CD4-positive, alpha-beta T cell treated with Interleukin-15 for 4 hours (primary cell): ENCODE data around the gene DRD4.
"Not testable (repeated sequence)": the region's sequence is repeated elsewhere in the genome, so short reads cannot be mapped to it uniquely, and the experiment has no call there.

Experiments used
- DNase-seq: peaks from one replicate; pipeline ENCODE4 v3.0.0-alpha.2; 2020; ENCODE audit warnings: low spot score

Gene DRD4

DNA sequence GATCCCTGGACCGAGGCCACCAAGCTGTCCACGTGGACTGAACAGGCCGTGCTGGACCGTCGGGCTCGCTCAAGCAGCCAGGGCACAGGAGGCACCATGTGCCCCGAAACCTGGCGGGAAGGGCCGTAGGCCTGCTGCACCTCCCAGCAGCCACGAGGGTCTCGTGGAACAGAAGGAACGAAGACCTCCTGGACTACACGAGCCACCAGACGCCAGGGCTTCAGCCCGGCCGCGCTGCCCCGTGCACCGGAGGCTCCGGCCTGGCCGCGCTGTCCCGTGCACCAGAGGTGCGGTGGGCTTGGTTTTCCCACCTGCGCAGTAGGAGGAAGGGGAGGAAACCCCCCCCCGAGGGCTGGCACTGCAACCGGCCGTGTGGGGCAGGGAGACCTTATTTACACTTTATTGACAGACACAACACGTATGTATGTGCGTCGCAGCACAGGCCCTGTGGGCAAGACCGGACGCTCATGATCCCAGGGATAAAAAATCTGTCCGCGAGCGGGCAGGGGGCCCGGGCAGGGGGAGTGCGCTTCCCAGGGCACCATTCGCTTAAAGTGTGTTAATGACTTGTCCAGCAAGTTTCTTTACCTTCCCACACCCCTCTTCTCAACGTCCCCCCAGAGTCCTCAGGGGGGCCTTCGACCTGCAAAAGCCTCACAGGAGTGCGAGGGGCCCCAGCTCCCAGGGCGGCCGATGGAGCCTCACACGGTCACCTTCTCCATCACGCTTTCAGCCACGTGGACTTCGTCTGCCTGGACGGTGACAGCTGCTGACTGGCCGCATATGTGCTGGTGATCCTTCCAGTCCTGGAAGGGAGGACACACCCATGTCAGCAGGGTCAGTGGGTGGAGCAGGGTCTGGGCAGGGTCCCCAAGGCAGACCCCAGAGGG is 7.0 kb downstream of the DRD4 start:
- no peak for DNase-seq

DNA sequence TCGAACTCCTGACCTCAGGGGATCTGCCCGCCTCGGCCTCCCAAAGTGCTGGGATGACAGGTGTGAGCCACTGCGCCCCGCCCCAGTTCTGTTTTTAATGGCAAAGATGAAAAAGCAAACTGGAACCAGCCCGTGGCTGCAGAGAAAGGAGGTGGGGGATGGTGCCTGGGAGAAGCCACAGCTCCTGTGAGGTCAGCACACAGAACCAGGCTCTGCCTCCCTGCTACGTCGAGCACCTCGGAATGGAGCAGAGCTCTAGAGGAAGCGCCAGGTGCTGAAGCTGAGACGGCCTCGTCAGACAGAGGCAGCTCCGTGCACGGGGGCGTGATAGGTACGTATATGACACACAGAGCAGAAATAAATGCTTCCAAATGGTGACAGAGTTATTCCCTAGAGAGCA is 8.5 kb downstream of the DRD4 start:
- no peak for DNase-seq

DNA sequence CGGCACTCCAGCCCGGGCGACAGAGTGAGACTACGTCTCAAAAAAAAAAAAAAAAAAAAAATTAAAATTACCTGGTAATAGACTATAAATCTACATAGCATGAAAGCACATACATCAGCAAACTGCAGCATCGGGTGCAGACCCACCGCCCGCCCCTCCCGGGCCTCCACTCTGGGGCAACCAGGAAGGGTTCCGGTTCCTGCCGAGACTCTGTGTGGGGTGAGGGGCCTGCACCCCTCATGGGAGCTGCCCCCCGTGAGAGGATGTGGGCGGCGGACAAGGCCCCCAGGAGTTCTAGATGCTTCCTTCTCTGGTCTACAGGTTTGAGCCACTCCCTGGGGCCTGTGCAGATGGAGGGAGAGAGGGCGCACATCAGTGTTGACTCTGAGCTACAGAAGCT is 9.1 kb downstream of the DRD4 start:
- no peak for DNase-seq

DNA sequence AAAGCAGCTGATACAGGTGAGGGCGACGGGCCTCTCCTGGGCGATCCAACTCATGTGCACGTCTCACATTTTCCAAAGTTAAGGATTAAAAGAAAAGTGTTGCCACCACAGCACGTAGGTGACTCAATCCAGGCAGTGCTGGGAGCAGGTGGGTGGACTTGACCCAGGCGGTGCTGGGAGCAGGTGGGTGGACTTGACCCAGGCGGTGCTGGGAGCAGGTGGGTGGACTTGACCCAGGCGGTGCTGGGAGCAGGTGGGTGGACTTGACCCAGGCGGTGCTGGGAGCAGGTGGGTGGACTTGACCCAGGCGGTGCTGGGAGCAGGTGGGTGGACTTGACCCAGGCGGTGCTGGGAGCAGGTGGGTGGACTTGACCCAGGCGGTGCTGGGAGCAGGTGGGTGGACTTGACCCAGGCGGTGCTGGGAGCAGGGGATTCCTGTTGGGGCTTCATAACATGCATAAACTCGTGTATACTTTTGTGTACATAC is 10.6 kb downstream of the DRD4 start:
- not testable (repeated sequence) for DNase-seq

DNA sequence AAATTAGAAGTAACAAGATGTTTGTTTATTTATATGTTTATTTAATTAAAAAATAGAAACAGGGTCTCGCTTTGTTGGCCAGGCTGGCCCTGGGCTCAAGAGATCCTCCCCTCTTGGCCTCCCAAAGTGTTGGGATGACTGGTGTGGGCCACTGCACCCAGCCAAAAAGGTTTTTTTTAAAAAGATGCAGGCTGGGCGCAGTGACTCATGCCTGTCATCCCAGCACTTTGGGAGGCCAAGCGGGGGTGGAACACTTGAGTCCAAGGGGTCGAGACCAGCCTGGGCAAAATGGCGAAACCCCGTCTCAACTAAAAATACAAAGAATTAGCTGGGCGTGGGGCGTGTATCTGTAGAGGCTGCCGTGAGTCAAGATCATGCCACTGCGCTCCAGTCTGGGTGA is 13.4 kb downstream of the DRD4 start:
- DNase-seq: no peak

DNA sequence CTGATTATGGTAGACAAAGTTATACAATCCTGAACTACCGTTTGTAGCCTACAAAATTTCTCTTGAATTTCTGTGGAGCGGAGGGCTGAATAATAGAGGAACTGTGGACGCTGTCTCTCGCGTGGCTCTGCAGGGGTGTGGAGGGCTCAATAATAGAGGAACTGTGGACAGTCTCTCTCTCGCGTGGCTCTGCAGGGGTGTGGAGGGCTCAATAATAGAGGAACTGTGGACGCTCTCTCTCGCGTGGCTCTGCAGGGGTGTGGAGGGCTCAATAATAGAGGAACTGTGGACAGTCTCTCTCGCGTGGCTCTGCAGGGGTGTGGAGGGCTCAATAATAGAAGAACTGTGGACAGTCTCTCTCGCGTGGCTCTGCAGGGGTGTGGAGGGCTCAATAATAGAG is 16.1 kb downstream of the DRD4 start:
- not testable (repeated sequence) for DNase-seq

DNA sequence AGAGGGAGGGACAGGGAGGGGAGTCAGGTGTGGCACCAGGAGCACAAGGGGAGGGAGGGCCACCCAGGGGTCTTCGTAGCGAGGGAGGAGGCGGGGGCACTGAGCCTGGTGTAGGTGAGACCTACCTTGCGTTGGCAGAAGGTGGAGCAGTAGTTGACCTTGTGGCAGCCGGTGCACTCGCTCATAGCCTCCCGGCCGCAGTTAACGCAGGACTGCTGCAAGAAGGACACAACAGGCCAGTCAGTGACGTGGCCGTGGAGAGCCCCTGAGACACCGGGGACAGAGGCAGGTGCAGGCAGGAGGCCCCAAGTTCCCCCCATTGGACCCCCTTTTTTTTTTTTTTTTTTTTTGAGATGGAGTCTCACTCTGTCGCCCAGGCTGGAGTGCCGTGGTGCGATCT is 16.8 kb downstream of the DRD4 start:
- DNase-seq: no peak

DNA sequence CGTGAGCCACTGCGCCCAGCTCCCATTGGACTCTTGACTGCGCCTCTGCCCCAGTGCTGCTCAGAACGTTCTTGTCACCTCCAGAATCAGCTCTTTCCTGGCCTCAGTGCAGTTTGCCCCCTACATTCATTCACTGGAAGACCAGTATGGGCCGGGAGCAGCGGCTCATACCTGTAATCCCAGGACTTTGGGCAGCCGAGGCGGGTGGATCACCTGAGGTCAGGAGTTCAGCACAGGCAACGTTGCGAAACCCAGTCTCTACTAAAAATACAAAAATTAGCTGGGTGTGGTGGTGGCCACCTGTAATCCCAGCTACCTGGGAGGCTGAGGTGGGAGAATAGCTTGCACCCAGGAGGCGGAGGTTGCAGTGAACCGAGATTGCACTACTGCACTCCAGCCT is 17.4 kb downstream of the DRD4 start:
- not testable (repeated sequence) for DNase-seq

DNA sequence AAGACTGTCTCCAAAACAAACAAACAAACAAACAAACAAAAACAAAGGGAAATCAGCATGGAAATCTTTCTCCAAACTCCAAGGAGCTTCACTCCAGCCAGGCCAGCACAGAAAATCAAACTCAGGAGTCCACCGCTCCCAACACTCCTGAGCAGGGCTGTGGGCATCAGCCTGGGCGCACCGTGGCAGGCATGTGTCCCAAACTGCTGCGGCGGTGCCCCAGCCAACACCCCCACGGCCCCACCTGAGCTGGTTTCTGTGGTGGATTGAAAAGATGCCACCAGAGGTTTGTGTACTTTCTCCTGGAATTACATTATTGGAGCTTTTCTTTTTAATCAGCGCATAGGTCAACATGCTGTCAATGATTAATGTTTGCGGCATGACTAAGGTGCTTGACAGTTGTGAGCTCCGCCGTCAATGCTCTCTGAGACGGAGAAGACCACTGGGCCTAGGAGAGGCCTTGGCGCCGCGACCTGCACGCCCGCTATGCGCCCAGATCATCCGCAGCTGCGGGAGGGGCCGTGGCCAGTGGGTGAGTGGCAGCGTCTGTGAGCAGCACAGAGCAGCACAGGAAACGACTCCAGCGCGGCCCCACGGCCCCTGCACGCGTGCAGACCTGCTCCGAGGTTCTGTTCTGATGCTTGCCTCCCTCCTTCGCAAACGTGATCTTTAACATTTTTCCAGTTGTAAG is 18.1 kb downstream of the DRD4 start:
- DNase-seq: no peak

DNA sequence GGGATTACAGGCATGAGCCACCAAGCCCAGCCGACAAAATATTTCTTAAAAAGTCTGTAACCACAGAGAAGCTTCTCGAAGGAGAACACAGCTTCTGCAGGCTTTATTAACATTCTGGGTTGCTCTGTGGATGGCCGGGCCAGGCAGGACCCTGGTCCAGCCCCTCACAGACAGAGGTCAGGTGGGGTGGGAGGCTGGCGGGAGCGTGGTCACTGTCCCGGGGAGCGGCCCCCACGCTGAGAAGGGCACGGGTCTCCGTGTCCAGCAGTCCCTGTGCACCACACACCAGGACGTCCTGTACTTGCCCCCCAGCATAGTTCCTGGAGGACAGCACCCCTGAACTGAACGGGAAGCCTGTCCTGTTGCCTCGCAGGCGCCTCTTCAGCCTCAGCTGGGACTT is 19.4 kb downstream of the DRD4 start:
- no peak for DNase-seq

DNA sequence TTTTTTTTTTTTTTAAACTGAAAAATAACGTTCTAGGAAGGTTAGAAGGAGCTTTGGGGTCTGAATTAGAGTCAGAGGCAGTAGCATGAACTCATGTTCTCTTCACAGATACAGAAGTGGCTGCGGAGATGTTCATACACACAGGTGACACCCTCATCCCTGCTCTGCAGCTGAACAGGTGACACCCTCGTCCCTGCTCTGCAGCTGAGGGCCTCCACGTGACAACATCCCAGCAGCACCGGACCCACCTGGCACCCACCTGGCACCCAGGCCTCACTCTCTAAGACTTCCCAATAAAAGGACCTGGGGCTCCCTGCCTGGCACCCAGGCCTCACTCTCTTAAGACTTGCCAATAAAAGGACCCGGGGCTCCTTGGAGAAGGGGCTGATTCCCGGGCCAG is 19.8 kb downstream of the DRD4 start:
- DNase-seq: no peak

DNA sequence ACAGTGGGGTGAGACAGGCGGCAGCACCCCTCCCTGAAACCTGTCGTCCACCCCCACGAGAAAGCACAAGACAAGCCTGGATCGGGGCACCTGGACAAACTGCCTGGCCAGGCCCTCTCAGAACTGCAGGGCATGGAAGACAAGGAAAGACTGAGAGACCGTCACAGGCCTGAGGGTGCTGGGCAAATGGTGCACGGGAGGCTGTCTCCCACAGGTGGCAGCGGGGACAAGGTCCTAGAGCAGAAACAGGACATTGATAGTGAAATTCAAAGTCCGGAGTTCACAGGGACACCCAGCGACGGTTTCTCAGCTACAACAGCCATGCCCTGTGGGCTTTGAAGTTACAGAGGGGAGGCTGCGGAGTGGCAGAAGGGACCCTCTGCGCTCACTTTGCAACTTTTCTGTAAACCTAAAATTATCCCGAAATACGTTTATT is 20.6 kb downstream of the DRD4 start:
- no peak for DNase-seq

DNA sequence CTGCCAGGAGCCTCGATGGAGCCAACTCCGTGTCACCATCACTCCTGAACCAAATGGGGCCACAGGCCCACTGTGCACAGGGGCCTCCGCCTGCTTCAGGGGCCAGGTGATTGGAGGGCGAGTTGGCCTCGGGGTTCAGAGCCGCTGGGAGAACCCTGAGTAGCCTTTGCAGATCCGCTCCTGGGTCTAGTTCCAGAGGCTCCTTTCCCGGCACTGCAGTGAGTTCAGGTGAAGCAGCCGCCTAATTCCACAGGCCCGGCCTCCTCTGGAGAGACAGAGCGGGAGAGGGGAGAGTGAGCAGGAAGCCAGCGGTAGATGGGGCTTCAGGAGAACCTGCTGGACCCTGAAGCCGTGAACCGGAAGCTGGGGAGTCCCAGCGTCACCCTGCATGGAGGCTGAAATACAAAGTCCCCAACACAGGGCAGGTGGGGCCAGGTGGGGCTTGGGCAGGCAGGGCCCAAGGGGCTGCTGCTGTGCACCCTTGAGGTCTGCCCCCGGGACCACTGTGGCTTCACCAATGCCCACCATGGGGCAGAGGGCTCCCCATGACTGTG is 22.5 kb downstream of the DRD4 start:
- no peak for DNase-seq

DNA sequence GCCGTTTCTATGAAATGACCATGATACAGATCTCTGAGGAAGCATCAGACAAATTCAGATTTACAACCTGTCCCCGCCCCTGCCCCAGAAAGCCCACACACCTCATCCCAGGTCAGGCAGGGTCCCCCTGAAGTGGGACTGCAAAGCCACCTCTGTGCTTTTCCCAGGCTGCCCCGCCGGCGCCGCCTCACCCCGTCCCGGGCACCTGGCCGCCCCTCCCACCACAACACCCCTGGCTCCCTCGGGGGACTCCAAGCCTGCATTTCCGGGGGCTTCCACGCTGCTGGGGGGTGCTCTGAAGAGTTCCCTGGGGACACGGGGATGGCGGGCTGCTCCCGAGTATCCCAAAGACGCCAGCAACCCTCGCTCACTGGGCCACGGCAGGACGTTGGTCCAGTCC is 23.2 kb downstream of the DRD4 start:
- no peak for DNase-seq

DNA sequence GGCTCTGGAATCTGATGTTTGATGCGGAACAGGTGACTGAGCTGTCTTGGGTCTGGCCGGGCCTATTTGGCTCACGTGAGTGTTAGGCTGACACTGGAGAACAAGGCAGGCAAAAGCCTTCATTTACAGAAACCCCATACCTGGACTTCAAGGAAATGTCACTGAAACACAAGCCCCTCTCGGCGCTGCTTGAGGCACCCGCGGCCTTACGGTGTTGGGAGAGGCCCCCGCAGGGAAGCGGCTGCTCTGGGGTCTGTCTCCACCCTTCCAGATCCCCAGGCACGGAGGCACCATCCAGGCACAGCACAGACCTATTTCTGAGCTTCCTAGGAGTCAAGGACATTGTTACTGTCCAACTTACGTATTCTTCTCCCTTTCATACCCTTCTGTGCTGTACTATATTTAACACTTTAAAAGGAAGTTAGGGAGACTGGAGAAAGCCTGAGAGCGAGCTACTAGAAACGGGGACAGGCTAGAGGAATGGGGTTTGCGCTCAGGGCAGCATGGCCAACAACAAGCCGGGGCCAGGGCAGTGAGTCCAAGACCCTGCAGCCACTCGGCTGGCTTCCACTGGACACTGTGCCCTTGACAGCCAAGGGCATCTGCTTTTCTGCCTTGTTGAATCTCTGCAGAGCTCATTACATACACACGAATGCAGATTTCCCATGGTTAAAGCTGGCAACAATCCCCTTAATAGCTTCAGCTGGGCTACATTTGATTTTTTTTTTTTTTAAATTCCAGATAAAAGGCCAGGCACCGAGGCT is 23.8 kb downstream of the DRD4 start:
- DNase-seq: no peak

DNA sequence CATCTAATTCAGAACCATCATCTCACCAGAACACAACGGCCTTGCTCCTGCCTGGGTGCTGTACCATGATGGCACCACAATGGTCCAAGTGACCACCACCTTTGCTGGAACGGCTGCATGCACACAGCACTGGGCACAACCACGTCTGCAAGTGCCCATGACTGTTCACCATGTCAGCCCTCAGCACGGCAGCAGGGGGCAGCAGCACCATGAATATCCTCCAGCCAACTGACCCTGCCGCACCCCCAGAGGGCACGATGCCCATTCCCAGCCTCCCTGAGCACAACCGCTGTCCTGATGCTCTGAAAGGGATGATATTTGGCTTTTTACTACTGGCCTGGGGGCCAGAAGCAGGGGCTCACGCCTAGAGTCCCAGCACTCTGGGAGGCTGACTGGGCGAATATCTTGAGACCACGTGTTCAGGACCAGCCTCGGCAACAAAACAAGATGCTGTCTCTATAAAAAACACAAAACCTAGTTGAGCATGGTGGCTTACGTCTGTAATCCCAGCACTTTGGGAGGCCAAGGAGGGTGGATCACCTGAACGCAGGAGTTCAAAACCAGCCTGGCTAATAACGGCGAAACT is 25.7 kb downstream of the DRD4 start:
- peak; percentile 33 for DNase-seq

DNA sequence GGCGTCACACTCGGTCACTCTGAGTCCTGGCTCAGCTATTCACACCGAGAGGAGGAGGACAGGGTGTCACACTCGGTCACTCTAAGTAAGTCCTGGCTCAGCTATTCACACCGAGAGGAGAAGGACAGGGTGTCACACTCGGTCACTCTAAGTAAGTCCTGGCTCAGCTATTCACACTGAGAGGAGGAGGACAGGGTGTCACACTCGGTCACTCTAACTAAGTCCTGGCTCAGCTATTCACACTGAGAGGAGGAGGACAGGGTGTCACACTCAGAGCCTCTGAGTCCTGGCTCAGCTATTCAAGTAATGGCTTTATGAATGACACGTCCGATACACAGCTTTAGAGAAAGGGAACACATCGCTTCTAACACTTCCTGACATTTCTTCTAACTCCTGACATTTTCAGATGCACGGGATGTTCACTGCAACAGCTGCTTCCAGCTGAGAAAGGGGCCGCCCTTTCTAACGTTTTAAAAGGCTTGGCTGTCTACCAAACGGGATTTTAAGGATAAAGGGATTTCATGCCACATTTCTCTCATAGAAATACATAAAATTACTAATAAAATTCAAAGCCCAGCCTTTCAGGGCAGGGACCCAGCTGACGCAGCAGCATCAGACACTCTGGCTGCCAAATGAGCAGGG is 28.1 kb downstream of the DRD4 start:
- DNase-seq: no peak

DNA sequence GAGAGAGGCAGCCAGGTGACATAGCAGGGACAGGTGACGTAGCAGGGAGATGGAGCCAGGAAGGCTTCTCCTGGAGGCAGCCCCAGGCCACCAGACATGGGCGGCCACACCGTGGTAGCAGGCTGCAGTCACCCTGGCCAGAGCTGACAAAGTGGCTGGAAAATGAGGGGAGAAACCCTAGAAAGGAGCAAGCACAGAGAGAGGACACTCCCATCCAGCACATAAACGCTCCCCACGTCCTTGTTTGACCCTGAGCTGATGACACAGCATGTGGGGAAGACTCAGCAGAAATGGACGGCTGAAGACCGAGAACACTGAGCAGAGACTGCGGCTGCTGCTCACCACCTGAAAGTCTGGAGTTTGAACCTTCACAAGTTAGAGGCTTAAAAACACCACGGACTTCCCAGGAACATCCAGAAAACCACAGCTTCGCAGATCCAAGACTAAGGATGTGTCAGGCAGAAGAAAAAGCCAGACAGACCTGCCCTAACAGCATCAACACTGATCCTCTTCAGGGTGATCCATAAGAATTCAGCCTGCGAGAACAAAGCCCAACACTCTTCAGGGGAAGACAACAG is 28.7 kb downstream of the DRD4 start:
- no peak for DNase-seq

DNA sequence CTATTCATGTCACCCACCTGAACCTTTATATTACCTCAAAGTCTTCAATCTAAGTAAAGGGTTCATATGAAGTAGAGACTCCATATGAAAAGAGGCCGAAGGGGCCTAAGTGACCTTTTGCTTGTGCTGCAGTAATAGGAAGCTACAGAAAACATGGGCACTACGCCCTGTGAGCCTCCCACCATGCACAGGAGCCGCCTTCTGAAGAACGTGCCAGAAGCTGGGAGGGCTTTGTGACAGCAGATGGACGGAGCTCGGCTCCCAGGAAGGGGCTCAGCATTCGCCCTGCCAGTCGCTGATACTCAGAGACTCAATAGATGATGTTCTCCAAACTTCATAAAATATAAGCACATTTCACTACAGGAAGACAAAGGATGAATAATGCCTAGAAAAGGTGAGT is 36.8 kb downstream of the DRD4 start:
- no peak for DNase-seq

DNA sequence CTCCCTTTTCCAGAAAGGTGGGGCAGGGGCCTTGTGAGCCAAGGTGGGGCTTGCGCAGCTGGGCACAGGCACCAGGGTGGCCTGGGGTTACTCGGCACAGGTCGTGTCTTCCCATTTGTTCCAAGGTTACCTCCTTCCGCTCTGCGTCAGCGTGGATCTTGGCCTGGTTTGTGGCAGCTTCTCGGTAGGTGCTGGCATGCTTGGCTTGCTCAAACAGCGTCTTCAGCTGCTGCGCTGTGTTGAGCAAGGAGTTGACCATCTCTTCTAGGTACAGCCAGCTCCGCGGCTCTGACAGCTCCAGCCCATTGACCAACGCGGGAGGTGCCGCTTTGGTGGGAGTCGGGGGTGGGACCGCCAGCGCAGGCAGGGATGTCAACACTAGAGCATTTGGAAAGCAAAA is 37.3 kb downstream of the DRD4 start:
- no peak for DNase-seq

DNA sequence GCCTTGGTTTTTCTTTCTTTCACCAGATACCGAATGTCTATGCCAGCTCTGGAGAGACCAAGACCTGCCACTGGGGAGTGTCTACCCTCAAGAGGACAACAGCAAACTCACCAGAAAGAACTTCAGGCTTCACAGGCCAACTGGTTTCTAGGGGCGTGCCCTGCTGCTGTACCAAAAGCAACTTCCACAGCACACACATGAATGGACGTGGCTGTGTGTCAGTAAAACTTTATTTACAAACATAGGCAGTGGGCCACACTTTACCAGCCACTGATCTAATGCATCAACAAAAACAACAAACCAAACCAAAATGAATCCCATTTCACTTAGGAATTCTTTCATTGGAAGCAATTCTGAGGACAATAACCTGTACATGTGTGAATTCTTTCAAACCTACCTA is 41.2 kb downstream of the DRD4 start:
- DNase-seq: no peak
